ENCODE data around the gene DHX35. TPM values are rescaled to one million over a fixed set of nuclear protein-coding genes. Genes with fewer than 3 reads are reported as not detected.

DHX35 gene
- total and polyA plus RNA-seq, 12 donors, result 3.2 to 12.7 (median 7.9) TPM

GRCh38 chr20:39044501-39044900 lies 82.4 kb downstream of the DHX35 start:
- H3K27me3 ChIP-seq, result no peaks in the 10 kb centered on the region
- no peak for TF ChIP-seq CTCF (IDR thresholded peaks at IDR 0.05)
- TF ChIP-seq POLR2A (IDR thresholded peaks at IDR 0.05), result no peak
- 92 to 100% (median 96%) methylated on average over 4 to 6 of the region's 6 CpGs for WGBS, 4 donors
- H3K4me3 ChIP-seq, result no peak overlapping the region
- H3K4me1 ChIP-seq (replicated peaks in 1 of 2), result peaks cover 0 to 1% of the 10 kb centered on the region in 2 donors
- intact Hi-C loops (cut with DNase I), result no loop called here
- H3K9me3 ChIP-seq (replicated peaks in 1 of 3), result no peaks in the 10 kb centered on the region
- DNase-seq, result no peak
- no peak overlapping the region for H3K27ac ChIP-seq
- no peaks in the 10 kb centered on the region for H3K36me3 ChIP-seq (replicated peaks in 1 of 2)

- no peaks in the 10 kb centered on the region for H3K36me3 ChIP-seq (replicated peaks in 1 of 2)
- no peaks in the 10 kb centered on the region for H3K9me3 ChIP-seq (replicated peaks in 1 of 3)
- intact Hi-C loops (cut with DNase I), result loop anchor here (5.0 kb wide), 2 partner anchors 37 to 118 kb away; partner anchors contain the start of gene FAM83D (in 2 of the 2)
- no peak for DNase-seq
- H3K27ac ChIP-seq, result no peak overlapping the region
- TF ChIP-seq POLR2A (IDR thresholded peaks at IDR 0.05) (no peak), CTCF (IDR thresholded peaks at IDR 0.05) (no peak)
- H3K4me1 ChIP-seq (replicated peaks in 1 of 2), result peaks cover 0 to 7% of the 10 kb centered on the region in 2 donors
- no peaks in the 10 kb centered on the region for H3K27me3 ChIP-seq
- no peak overlapping the region for H3K4me3 ChIP-seq
- WGBS, 4 donors, result 82 to 90% (median 85%) methylated on average over 8 of the region's 8 CpGs
These were observed 83.5 kb downstream of the DHX35 start for GRCh38 chr20:39045676-39046075.

GRCh38 chr20:39047417-39047985 lies 85.4 kb downstream of the DHX35 start:
- intact Hi-C loops (cut with DNase I), result loop anchor here (5.0 kb wide), 2 partner anchors 35 to 120 kb away; partner anchors contain the start of gene FAM83D (in 2 of the 2)
- H3K4me1 ChIP-seq (replicated peaks in 1 of 2), result peaks cover 0 to 7% of the 10 kb centered on the region in 2 donors
- H3K27ac ChIP-seq, result no peak overlapping the region
- H3K27me3 ChIP-seq, result no peaks in the 10 kb centered on the region
- TF ChIP-seq CTCF (IDR thresholded peaks at IDR 0.05) (no peak), POLR2A (IDR thresholded peaks at IDR 0.05) (no peak)
- H3K36me3 ChIP-seq (replicated peaks in 1 of 2), result no peaks in the 10 kb centered on the region
- H3K4me3 ChIP-seq, result no peak overlapping the region
- no peak for DNase-seq
- 57 to 72% (median 59%) methylated on average over 9 to 10 of the region's 10 CpGs for WGBS, 4 donors
- H3K9me3 ChIP-seq (replicated peaks in 1 of 3), result no peaks in the 10 kb centered on the region

- peaks cover 0 to 7% of the 10 kb centered on the region in 2 donors for H3K4me1 ChIP-seq (replicated peaks in 1 of 2)
These were observed 86.0 kb downstream of the DHX35 start for GRCh38 chr20:39048000-39048696.

More at GRCh38 chr20:39048000-39048696, 86.0 kb downstream of the DHX35 start:
- Histone ChIP-seq H3K27ac (no peak overlapping the region), H3K4me3 (no peak overlapping the region), H3K9me3 (replicated peaks in 1 of 3) (no peaks in the 10 kb centered on the region), H3K36me3 (replicated peaks in 1 of 2) (no peaks in the 10 kb centered on the region), H3K27me3 (no peaks in the 10 kb centered on the region)
- TF ChIP-seq POLR2A (IDR thresholded peaks at IDR 0.05), result no peak
- peak; percentile 86 to 97 (median 92) for TF ChIP-seq CTCF (IDR thresholded peaks at IDR 0.05)
- peak; percentile 75 to 90 (median 84) for DNase-seq
- WGBS, 4 donors, result 16 to 30% (median 19%) methylated on average over 3 to 4 of the region's 4 CpGs
- intact Hi-C loops (cut with DNase I), result loop anchor here (5.0 kb wide), 2 partner anchors 34 to 121 kb away; partner anchors contain the start of gene FAM83D (in 2 of the 2)
